ENCODE data around the gene PIGT. TPM values are rescaled to one million over a fixed set of nuclear protein-coding genes. Genes with fewer than 3 reads are reported as not detected.

PIGT gene
- total RNA-seq, 1 donor: 57.9 TPM

GRCh38 chr20:45433316-45433715, 17.4 kb downstream of the PIGT start:
- peaks cover 25% of the 10 kb centered on the region for H3K4me1 ChIP-seq (ENCODE audit: insufficient read depth, low read length)
- H3K9me3 ChIP-seq (ENCODE audit: low read depth, low read length): no peaks in the 10 kb centered on the region
- no peak overlapping the region for H3K4me3 ChIP-seq (ENCODE audit: low read length)
- H3K27me3 ChIP-seq (ENCODE audit: insufficient read depth, low read length): no peaks in the 10 kb centered on the region

- Histone ChIP-seq H3K4me1 (ENCODE audit: insufficient read depth, low read length) (peaks cover 25% of the 10 kb centered on the region), H3K27me3 (ENCODE audit: insufficient read depth, low read length) (no peaks in the 10 kb centered on the region), H3K9me3 (ENCODE audit: low read depth, low read length) (no peaks in the 10 kb centered on the region), H3K4me3 (ENCODE audit: low read length) (no peak overlapping the region)
Measured at GRCh38 chr20:45433976-45434375, 18.0 kb downstream of the PIGT start.

- no peaks in the 10 kb centered on the region for H3K9me3 ChIP-seq (ENCODE audit: low read depth, low read length)
- H3K4me1 ChIP-seq (ENCODE audit: insufficient read depth, low read length): peaks cover 22% of the 10 kb centered on the region
- H3K27me3 ChIP-seq (ENCODE audit: insufficient read depth, low read length): no peaks in the 10 kb centered on the region
- peak overlapping the region; percentile 22 for H3K4me3 ChIP-seq (ENCODE audit: low read length)
Measured at GRCh38 chr20:45436732-45437485, 21.0 kb downstream of the PIGT start.

GRCh38 chr20:45440424-45440823, 24.5 kb downstream of the PIGT start:
- Histone ChIP-seq H3K4me1 (ENCODE audit: insufficient read depth, low read length) (peaks cover 17% of the 10 kb centered on the region), H3K27me3 (ENCODE audit: insufficient read depth, low read length) (no peaks in the 10 kb centered on the region), H3K4me3 (ENCODE audit: low read length) (no peak overlapping the region), H3K9me3 (ENCODE audit: low read depth, low read length) (no peaks in the 10 kb centered on the region)

- H3K4me1 ChIP-seq (ENCODE audit: insufficient read depth, low read length): peaks cover 17% of the 10 kb centered on the region
- H3K4me3 ChIP-seq (ENCODE audit: low read length): no peak overlapping the region
- no peaks in the 10 kb centered on the region for H3K9me3 ChIP-seq (ENCODE audit: low read depth, low read length)
- no peaks in the 10 kb centered on the region for H3K27me3 ChIP-seq (ENCODE audit: insufficient read depth, low read length)
Measured at GRCh38 chr20:45440891-45441685, 25.1 kb downstream of the PIGT start.

- Histone ChIP-seq H3K4me1 (ENCODE audit: insufficient read depth, low read length) (peaks cover 14% of the 10 kb centered on the region), H3K4me3 (ENCODE audit: low read length) (no peak overlapping the region), H3K9me3 (ENCODE audit: low read depth, low read length) (no peaks in the 10 kb centered on the region), H3K27me3 (ENCODE audit: insufficient read depth, low read length) (no peaks in the 10 kb centered on the region)
Measured at GRCh38 chr20:45441746-45442145, 25.8 kb downstream of the PIGT start.

- no peak overlapping the region for H3K4me3 ChIP-seq (ENCODE audit: low read length)
- H3K4me1 ChIP-seq (ENCODE audit: insufficient read depth, low read length): peaks cover 11% of the 10 kb centered on the region
- no peaks in the 10 kb centered on the region for H3K27me3 ChIP-seq (ENCODE audit: insufficient read depth, low read length)
- no peaks in the 10 kb centered on the region for H3K9me3 ChIP-seq (ENCODE audit: low read depth, low read length)
Measured at GRCh38 chr20:45444050-45444449, 28.1 kb downstream of the PIGT start.

- Histone ChIP-seq H3K4me3 (ENCODE audit: low read length) (no peak overlapping the region), H3K4me1 (ENCODE audit: insufficient read depth, low read length) (peaks cover 12% of the 10 kb centered on the region), H3K9me3 (ENCODE audit: low read depth, low read length) (no peaks in the 10 kb centered on the region), H3K27me3 (ENCODE audit: insufficient read depth, low read length) (no peaks in the 10 kb centered on the region)
Measured at GRCh38 chr20:45445805-45446562, 30.0 kb downstream of the PIGT start.

GRCh38 chr20:45448270-45448669, 32.3 kb downstream of the PIGT start:
- H3K4me3 ChIP-seq (ENCODE audit: low read length): no peak overlapping the region
- no peaks in the 10 kb centered on the region for H3K27me3 ChIP-seq (ENCODE audit: insufficient read depth, low read length)
- H3K9me3 ChIP-seq (ENCODE audit: low read depth, low read length): no peaks in the 10 kb centered on the region
- peaks cover 29% of the 10 kb centered on the region for H3K4me1 ChIP-seq (ENCODE audit: insufficient read depth, low read length)

GRCh38 chr20:45449528-45449927, 33.6 kb downstream of the PIGT start:
- H3K4me3 ChIP-seq (ENCODE audit: low read length): no peak overlapping the region
- no peaks in the 10 kb centered on the region for H3K27me3 ChIP-seq (ENCODE audit: insufficient read depth, low read length)
- H3K9me3 ChIP-seq (ENCODE audit: low read depth, low read length): no peaks in the 10 kb centered on the region
- peaks cover 26% of the 10 kb centered on the region for H3K4me1 ChIP-seq (ENCODE audit: insufficient read depth, low read length)

GRCh38 chr20:45450097-45450818, 34.3 kb downstream of the PIGT start:
- Histone ChIP-seq H3K4me1 (ENCODE audit: insufficient read depth, low read length) (peaks cover 25% of the 10 kb centered on the region), H3K4me3 (ENCODE audit: low read length) (no peak overlapping the region), H3K27me3 (ENCODE audit: insufficient read depth, low read length) (no peaks in the 10 kb centered on the region), H3K9me3 (ENCODE audit: low read depth, low read length) (no peaks in the 10 kb centered on the region)

GRCh38 chr20:45452238-45452637, 36.3 kb downstream of the PIGT start:
- peaks cover 25% of the 10 kb centered on the region for H3K4me1 ChIP-seq (ENCODE audit: insufficient read depth, low read length)
- no peak overlapping the region for H3K4me3 ChIP-seq (ENCODE audit: low read length)
- H3K9me3 ChIP-seq (ENCODE audit: low read depth, low read length): no peaks in the 10 kb centered on the region
- no peaks in the 10 kb centered on the region for H3K27me3 ChIP-seq (ENCODE audit: insufficient read depth, low read length)

GRCh38 chr20:45452772-45453691, 37.1 kb downstream of the PIGT start:
- Histone ChIP-seq H3K4me3 (ENCODE audit: low read length) (no peak overlapping the region), H3K4me1 (ENCODE audit: insufficient read depth, low read length) (peaks cover 25% of the 10 kb centered on the region), H3K9me3 (ENCODE audit: low read depth, low read length) (no peaks in the 10 kb centered on the region), H3K27me3 (ENCODE audit: insufficient read depth, low read length) (no peaks in the 10 kb centered on the region)

- peaks cover 21% of the 10 kb centered on the region for H3K4me1 ChIP-seq (ENCODE audit: insufficient read depth, low read length)
- H3K4me3 ChIP-seq (ENCODE audit: low read length): no peak overlapping the region
- no peaks in the 10 kb centered on the region for H3K27me3 ChIP-seq (ENCODE audit: insufficient read depth, low read length)
- no peaks in the 10 kb centered on the region for H3K9me3 ChIP-seq (ENCODE audit: low read depth, low read length)
Measured at GRCh38 chr20:45456632-45457031, 40.7 kb downstream of the PIGT start.
